Liver (tissue), 3 donors: Measurements from ENCODE around the gene CLEC10A.

Experiments used
- CTCF ChIP-seq: fragments of 150-350 bp; IDR thresholded peaks from 2 replicates; pipeline ENCODE4 v1.5.1; 2017; ENCODE audit warnings: improper control_type of control experiment, low read depth, low read length; ENCODE audit not compliant: missing input control
- GABPA ChIP-seq, 2 donors: IDR thresholded peaks in 1 of 2; conservative IDR thresholded peaks in 1 of 2; 2 replicates each; pipeline ENCODE4 v1.6.1; 2016; ENCODE audit warnings: antibody characterized with exemption in 2 of 2, mild to moderate bottlenecking in 1 of 2, moderate library complexity in 1 of 2
- JUND ChIP-seq, 2 donors: IDR thresholded peaks; 2 replicates each; pipeline ENCODE4 v1.6.1; 2016; ENCODE audit warnings: antibody characterized with exemption in 2 of 2
- RAD21 ChIP-seq, 2 donors: IDR thresholded peaks; 2 replicates each; pipeline ENCODE4 v1.6.1; 2016; ENCODE audit warnings: antibody characterized with exemption in 2 of 2, mild to moderate bottlenecking in 2 of 2
- donor health status: healthy.
- donor health status: healthy.

- TF ChIP-seq CTCF (no peak), JUND (IDR thresholded peaks at IDR 0.05) (no peak), RAD21 (IDR thresholded peaks at IDR 0.05) (no peak), GABPA (IDR thresholded peaks at IDR 0.05 in 1 of 2, conservative IDR thresholded peaks at IDR 0.05 in 1 of 2) (no peak)
Observed at GRCh38 chr17:7111784-7112509, 31.9 kb upstream of the CLEC10A start.
